HCEC 1CT (cell line): ENCODE results near the gene HPCAL4.

ENCODE experiments used
- DNase-seq: peaks from one replicate; pipeline ENCODE4 v3.0.0-alpha.2; 2017

Gene HPCAL4

GRCh38 chr1:39700348-39700747 is 9.1 kb upstream of the HPCAL4 start:
- DNase-seq: no peak

DNA sequence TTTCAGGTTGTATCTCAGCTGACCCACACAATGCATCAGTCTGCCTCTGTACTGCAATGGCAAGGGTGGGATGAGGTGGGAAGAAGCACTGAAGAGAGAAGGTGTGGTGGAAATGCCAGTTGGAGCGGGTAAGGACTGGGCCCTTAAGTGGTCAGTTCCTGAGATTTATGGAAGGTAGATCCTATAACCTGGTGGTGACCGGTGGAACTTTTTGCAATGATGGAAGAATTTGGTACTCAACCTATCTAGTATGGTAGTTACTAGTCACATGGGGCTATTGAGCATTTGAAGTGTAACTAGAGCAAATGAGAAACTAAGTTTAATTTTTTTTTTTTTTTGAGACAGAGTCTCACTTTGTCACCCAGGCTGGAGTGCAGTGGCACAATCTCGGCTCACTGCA is 8.2 kb upstream of the HPCAL4 start:
- no peak for DNase-seq

DNA sequence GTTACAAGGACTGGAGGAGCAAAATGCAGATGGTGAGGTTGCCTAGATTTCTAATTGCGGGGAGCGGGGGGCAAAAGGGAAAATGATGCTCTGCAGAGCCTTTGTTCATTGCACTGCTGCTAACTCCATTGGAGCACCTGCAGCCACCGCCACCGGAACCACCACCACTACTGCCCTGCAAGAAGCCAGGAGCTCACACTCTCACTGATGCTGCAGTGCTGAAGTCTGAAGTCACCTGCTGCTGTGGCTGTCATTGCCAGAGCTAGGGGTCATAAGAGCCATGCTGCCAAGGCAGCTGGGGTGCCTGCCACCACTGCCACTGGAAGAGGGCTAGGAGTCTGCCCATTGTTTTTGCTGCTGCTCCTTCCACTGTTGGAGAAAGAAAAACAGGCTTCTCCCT is 7.3 kb upstream of the HPCAL4 start:
- DNase-seq: no peak

DNA sequence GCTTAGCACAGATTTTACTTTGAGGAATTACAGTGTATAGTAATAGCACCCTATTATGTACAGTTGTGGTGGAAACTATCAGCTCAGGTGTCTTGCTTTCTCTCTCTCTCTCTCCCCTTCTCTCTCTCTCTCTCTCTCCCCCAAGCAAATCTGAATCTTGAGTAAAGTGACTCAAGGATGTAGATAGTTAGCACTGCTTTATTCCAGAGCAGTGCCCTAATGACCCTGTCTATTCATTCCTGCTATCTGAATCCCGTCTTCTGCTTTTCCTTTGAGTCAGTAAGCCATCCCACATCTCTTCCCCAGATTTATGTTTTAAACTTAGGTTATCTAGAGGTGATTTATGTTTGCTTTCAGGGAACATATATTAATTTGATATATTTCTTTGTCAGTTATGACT is 5.2 kb upstream of the HPCAL4 start:
- no peak for DNase-seq

GRCh38 chr1:39695016-39695415 is 3.8 kb upstream of the HPCAL4 start:
- DNase-seq: no peak

- no peak for DNase-seq
These were observed 2.8 kb upstream of the HPCAL4 start for GRCh38 chr1:39694026-39694425.

DNA sequence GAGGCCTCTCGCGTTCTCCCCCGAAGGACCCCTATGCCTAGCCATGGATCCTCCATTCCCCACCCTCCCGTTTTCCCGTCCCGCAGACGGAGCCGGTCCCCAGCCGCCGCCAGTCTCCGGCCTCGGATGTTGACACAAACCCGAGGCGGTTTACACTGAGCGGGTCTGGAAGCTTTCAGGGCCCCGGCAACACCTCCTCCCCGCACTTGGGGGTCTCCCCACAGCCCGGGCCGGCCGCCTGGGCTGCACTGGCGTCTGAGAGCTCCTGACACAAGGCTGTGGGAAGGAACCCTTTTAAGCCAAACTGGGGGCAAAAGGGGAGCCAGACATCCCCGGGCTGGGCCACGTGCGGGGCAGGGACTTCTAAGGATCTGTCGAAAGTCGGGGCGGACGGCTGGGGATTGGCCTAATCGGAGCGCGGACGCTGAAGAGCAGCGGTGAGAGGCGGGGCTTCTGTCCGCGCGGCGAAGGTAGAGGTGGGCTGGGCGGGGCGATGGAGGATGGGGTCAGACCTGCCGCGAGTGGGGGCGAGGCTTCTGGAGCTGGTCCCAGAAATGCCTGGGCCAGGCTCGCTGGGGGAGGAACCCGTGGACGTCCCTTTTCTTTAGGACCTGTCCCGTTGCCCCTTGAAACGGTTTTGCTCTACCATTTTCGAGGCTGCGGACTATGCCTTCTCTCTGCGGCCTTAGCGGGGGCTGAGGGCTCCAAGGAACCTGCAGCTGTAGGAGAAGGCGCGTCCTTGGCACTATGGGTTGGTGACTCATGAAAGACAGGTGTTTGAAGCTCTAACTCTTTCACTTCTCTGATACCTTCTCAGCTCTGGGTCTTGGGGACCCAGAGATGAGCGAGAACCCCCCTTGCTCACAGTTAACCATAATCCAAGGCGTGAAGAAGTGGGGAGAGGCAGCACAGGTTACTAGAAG is 1.2 kb upstream of the HPCAL4 start:
- DNase-seq: no peak

DNA sequence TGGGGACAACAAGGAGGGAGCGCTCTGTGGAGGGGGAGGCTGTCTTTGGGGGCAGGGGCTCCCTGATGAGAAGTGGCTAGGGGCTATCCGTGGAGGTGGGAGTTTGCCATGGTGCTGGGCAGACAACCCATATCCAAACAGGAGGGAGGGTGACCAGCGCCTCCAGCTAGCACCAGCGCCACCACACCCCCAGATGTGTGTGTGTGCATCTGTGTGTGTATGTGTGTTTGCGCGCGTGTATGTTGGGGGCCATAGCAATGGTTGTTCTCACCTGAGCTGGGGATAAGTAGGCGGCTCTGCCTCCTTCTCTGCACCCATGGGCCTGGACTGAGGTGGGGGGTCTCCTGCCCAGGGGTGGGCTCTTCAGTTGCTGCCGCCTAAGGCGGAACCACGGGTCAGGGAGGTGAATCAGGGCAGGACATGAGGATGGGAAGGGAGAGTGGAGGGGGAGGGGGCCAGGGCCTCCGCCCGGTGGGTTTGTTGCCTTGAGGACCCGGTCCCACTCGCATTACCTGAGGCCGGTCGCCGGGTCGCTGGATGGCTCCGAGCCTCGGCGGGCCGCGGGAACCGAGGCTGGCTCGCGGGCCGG is 345 bp downstream of the HPCAL4 start:
- DNase-seq: no peak

- DNase-seq: no peak
These were observed 1.0 kb downstream of the HPCAL4 start for GRCh38 chr1:39690225-39690624.

GRCh38 chr1:39689635-39690034 is 1.6 kb downstream of the HPCAL4 start:
- DNase-seq: no peak

- DNase-seq: no peak
These were observed 2.0 kb downstream of the HPCAL4 start for GRCh38 chr1:39689214-39689613.

DNA sequence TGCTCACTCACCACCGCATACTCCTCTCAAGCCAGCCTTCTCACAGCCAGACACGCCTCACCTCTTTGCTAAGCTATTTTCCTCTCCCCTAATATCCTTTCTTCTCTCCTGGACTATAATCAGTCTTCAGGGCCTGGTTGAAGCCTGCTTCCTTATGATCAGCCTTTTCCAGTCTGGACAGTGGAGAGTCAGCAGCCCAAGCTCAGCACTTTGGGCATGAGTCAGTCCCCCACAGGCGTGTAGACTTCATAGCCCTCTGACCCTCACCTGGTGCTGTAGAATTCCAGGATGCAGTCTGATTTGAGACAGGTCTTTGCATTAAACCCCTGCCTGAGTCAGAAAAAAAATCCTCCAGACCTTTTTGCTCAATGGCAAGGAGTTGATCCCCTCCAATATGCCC is 2.5 kb downstream of the HPCAL4 start:
- DNase-seq: no peak

DNA sequence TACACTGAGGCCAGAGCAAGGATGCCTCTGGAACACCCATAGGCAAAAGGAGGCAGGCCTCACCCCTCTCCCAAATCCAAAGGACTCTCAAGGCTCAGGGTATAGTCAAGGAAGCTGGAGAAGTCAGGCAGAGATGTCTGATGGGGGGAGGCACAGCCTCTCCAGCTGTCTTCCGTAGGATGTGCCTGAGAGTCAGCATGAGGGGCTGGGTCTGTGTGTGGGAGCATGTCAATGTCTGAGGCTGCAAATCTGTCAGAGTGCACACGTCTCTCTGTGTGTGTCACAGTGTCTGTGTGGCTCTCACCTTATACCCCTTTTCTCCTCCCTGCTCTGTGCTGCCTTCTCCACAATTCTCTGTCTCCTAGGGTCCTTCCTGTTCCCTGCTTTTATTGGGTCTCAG is 4.0 kb downstream of the HPCAL4 start:
- no peak for DNase-seq

DNA sequence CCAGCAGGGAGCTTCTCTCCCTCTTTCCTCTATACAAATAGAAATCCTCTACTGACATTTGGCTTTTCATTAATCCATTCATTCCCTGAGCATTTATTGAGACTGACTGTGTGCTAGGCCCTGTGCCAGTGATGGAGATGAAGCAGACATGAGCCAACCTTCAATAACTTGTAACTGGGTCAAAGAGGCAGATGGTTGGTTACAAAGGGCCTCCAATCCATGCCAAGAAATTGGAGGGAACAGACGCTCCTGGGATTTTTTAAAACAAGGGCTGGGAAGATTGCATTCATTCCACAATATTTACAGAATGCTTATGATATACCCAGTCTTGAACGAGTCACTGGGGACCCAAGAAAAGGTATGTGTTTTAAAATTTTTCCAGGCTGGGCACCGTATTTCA is 6.2 kb downstream of the HPCAL4 start:
- DNase-seq: no peak

- no peak for DNase-seq
These were observed 6.9 kb downstream of the HPCAL4 start for GRCh38 chr1:39684313-39684664.

DNA sequence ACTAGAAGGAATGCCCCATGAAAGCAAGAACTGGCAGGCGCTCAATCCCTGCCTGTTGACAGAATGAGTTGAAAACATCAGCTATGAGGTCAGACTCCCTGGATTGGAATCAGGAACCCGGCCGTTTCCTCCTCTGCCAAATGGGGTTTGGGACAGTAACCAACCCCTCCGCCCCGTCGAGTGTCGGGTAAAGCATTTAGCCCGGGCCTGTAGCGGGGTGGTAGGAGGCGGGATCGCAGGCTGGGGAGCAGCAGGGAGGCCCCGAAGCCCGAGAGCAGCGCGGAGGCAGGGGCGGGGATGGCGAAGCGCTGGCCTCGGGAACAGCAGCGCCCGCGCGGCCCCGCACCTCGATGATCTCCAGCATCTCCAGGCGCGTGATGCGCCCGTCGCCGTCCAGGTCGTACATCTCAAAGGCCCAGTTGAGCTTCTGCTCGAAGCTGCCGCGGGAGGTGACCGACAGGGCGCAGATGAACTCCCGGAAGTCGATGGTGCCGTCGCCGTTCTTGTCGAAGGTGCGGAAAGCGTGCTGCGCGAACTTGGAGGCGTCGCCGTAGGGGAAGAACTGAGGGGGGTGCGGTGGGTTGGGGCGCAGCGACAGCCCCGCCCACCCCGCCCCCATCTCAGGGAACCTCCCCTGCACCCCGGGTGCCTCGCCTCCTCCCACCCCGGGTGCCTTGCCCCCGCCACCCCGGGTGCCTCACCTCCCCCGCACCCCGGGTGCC is 7.5 kb downstream of the HPCAL4 start:
- DNase-seq: no peak

DNA sequence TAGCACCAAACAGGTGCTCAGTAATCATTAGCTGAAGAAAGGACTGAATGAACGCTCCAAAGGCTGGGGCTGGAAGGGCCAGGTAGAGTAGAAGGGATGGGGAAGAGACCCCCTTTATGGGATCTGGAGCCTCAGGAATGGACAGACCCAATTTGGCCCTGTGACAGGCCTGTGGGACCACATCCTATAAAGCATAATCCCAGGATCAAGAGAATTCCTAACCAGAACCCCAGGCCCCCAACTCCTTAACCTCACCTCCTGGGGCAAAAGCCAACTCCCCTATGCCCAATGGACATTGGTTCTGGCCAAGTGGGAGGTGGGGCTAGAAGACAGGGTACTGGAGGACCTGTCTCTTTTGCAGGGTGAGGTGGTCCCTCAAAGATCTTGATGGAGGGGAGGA is 9.2 kb downstream of the HPCAL4 start:
- DNase-seq: no peak

DNA sequence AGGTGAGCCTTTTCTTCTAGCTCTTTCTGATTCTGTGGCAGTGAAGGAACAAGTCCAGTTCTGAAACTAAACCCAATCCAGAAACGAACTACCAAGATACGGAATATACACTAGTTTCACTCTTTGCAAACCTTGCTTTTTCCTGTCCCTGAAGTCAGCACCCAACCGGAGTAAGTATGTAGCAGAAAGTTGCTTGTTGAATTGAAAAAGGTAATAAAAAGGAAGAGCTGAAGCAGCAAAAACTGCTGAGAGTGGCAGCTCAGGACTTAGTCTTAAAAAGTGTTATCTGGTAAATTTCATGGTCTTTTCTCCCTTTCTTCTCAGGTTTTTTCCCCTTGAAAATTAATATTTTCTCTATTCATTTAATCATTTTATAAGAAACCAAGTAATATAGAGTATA is 9.9 kb downstream of the HPCAL4 start:
- DNase-seq: no peak

GRCh38 chr1:39680751-39681150 is 10.5 kb downstream of the HPCAL4 start:
- no peak for DNase-seq

- no peak for DNase-seq
These were observed 11.4 kb downstream of the HPCAL4 start for GRCh38 chr1:39679821-39680220.

DNA sequence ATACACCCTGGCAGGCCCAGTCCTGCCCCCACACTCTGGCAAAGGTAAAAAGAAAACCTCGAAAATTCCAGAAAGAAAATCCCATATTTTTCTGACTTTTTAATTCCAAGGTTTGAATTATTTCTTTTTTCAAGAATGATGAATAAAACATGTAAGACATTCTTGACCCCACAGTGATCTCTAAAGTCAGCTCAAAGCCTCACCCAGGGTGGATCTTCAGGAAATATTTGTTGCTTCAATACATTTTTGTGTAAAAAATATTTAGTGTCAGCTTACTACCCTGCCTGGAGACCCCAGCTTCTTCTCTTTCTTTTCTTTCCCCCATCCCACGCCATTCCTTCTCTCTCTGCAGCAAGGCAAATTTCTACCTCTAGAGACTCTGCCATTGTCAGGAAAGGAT is 12.3 kb downstream of the HPCAL4 start:
- no peak for DNase-seq

DNA sequence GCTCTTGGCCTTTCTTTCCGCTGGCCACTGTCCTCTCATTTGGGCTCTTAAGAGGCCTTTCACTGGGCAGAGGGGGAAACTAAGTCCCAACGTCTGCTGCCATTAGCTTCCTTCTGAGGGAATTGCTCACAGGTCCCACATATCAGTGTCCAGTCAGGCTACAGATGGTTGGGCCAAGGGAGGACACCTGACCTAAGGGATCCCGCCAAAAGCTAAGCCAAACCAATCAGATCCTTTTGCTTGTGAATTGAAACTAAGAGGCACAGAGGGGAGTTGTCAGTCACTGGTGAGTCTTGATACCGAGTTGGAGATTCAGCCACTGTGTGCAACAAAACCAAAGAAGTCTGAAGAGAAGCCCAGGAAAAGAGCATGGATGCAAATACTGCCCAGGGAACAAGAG is 13.6 kb downstream of the HPCAL4 start:
- no peak for DNase-seq

- DNase-seq: no peak
These were observed 14.2 kb downstream of the HPCAL4 start for GRCh38 chr1:39676948-39677548.

DNA sequence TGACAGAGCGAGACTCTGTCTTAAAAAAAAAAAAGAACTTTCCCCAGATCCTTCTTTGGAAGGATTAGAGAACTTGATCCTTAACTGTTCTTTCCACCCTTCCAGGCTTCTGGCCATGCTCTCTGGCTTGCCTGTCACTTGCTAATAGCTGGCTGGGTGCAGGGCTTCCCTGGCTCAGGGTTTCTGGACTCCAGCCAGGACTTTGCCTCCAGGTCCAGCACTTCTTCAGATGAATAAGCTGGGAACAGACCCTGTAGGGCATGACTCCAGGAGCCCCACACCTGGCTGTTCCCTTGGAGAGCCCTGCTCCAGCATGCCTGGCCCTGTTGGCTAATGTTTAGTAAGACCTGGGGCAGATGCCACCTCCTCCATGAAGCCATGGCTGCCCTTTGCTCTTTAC is 16.0 kb downstream of the HPCAL4 start:
- no peak for DNase-seq
